HT-29 (cell line): ENCODE measurements around the gene RCBTB1. TPM values are rescaled to one million over a fixed set of nuclear protein-coding genes. Genes with fewer than 3 reads are reported as not detected.
"Not testable (repeated sequence)": the region's sequence is repeated elsewhere in the genome, so short reads cannot be mapped to it uniquely, and the experiment has no call there.

ENCODE experiments used
- DNase-seq: peaks from one replicate; pipeline ENCODE4 v3.0.0-alpha.2; 2015; ENCODE audit warnings: low spot score
- total RNA-seq: library from RNA; depleted of rRNA; stranded (reverse); fragments of >200 nt; shearing (Covaris generic); gene quantifications from 2 replicates; pipeline ENCODE4 v1.2.3, GENCODE V29; 2014

Gene RCBTB1
- total RNA-seq, 1 experiment from 2014 or later = 10.4 TPM

DNA sequence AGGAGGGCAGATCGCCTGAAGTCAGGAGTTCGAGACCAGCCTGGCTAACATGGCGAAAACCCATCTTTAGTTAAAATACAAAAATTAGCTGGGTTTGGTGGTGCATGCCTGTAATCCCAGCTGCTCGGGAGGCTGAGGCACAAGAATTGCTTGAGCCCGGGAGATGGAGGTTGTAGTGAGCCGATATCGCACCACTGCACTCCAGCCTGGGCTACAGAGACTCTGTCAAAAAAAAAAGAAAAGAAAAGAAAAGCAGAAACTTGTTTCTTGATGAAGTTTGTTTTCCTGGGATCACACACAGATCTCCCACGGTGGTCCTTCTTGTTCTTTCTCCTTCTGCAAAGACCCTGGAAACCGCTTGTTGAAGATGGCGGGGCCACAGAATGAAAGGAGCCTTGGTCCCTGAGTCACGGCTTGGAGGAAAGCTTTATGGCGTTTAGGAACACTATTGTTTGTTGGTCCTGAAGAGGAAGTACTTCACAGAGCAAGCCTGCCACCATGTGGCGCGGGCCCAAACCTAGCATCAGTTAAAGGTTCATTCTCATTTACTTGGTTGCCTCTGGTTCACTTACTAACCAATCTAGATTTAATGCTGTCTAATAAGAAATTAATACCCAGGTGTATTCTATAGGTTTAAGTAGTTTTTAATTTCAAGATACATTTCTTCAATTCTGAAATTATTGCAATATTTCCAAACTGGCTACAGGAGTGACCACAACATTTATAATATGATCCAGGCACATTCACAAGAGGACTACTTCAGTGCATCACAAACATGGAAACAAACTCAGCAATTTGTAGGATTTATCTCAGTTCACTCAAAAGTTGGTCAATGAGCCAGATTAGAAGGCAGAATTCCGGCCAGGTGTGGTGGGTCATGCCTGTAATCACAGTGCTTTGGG, 21.6 kb upstream of the RCBTB1 start:
- peak; percentile 92 for DNase-seq

DNA sequence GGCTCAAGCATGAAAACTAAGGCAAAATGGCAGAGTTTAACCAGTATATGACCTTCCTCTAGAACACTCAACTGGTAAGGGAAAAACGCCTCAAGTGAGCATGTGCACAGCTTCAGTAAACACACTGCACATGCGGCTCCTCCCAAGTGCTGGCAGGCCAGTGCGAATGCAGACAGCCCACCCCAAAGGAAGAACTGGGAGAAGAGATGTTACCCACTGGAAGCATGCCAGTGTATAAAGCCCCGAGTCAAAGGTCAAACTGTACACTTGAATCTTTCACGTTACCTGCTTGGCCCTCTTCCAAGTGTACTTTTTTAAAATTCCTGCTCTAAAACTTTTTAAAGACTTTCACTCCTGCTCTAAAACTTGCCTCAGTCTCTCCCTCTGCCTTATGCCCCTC, 19.2 kb upstream of the RCBTB1 start:
- DNase-seq = peak; percentile 34

DNA sequence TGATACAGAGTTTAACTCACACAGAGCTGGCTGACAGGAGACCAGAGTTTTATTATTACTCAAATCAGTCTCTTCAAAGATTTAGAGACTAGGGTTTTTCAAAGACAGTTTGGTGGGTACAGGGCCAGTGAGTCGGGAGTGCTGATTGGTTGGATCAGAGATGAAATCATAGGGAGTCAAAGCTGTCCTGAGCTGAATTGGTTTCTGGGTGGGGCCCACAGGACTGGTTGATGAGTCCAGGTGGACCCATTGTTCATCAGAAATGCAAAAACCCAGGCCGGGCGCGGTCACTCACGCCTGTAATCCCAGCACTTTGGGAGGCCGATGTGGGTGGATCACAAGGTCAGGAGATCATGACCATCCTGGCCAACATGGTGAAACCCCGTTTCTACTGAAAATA, 17.3 kb upstream of the RCBTB1 start:
- DNase-seq = not testable (repeated sequence)

DNA sequence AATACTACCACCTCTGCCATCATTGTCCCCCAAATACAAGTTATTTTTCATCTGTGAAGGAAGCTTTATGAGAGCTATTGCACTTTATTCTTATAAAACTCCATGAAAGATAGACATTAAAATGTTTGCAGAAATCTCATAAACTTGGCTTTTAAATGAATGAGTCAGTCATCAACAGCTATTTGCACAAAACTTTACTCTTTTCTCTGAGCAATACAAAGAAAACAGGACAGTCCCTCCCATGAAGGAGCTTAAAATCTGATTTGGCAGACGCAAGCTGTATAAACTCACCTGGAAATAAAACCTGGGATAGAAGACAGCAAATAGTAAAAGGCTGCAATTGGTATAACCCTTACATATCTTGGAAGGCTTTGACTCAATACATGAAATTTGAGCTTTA, 16.6 kb upstream of the RCBTB1 start:
- no peak for DNase-seq

DNA sequence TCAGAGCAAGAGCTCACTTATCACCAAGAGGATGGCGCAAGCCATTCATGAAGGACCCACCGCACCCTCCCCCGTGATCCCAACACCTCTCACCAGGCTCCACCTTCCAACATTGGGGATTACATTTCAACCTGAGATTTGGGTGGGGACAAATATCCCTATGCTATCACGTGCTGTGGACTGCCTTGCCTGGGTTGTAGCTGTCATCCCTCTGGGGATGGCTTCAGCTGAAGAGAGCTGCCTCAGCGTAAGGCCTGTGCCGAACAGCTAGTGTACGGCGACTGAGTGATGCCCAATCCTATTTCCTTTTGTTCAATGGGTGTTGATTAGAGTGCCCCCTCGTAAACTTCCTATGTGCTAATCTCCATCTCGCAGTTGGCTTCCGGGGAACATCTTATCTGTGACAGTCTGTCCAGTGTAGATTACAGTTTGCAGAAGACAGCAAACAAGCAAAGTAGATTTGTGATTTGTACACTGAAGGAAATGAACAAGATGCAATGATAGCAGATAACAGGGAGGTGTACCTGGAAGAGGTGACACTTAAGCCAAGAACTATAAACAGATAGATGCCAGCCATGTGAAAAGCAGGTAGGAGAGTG, 11.8 kb upstream of the RCBTB1 start:
- DNase-seq = no peak

DNA sequence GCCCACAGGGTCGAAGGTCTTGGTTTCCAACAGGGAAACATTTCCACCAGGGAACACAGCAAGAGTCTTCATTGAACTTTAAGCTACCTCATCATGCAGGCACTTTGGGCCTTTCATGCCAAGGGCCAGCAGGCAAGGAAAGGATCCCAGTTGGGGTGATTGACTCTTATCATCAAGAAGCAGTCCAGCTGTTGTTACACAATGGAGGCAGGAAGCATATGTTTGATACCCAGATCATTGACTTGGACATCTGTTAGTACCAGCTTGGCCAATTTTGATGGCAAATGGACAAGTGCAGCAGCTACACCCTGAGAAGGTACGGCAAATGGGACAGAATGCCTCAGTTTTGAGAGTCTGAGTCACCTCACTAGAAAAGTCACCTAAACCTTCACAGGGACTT, 10.9 kb upstream of the RCBTB1 start:
- no peak for DNase-seq

DNA sequence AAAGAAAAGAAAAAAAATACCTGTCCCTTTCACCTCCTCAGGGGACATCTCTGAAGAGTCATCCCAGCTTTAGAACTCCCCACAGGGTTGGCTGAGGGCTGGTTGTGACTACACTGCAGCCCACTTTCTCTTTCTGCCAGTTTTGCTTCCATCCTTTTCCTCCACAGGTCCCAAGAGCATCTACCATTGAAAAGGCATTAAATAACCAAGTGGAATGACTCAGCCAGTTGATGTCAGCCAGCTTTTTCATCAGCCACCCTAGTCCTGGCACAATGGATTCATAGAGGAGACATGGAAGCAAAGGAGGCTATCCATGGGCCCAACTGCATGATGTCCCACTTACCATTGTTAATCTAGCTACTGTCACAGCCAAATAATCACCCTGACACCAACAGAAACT, 9.2 kb upstream of the RCBTB1 start:
- no peak for DNase-seq

DNA sequence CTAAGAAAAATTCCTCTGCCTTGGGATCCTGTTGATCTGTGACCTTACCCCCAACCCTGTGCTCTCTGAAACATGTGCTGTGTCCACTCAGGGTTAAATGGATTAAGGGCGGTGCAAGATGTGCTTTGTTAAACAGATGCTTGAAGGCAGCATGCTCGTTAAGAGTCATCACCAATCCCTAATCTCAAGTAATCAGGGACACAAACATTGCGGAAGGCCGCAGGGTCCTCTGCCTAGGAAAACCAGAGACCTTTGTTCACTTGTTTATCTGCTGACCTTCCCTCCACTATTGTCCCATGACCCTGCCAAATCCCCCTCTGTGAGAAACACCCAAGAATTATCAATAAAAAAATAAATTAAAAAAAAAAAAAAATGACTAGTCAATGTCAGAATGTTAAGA, 8.5 kb upstream of the RCBTB1 start:
- DNase-seq = not testable (repeated sequence)

DNA sequence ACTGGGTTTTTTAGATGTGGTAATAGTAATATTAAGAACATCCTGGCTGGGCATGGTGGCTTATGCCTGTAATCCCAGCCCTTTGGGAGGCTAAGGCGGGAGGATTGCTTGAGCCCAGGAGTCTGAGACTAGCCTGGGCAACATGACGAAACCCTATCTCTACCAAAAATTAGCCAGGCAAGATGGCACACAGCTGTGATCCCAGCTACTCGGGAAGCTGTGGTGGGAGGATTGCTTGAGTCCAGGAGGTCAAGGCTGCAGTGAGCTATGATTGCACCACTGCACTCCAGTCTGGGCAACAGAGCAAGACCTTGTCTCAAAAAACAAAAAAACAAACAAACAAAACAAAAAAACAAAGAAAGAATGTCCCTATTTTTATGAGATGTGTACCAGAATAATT, 5.4 kb upstream of the RCBTB1 start:
- not testable (repeated sequence) for DNase-seq

DNA sequence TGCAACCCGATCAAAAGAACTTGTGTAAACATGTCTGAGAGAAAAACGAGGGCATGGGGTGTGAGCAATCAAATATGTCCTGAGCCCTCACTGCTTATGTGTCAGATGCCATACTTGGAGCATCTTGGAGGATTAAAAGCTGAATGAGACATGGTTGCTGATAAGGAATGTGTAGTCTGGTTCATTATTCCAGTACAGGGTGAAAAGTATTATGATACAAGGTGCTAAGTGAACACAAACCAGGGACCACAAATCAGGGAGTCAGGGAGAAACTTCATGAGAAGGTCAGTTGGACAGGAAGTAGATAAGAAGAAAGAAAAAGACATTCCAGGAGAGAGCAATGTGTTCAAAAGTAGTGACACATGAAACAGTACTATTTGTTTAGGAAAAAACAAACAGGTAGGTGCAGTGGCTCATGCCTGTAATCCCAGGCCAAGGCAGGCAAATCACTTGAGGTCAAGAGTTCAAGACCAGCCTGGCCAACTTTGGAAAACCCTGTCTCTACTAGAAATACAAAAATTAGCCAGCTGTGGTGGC, 2.0 kb upstream of the RCBTB1 start:
- peak; percentile 38 for DNase-seq

DNA sequence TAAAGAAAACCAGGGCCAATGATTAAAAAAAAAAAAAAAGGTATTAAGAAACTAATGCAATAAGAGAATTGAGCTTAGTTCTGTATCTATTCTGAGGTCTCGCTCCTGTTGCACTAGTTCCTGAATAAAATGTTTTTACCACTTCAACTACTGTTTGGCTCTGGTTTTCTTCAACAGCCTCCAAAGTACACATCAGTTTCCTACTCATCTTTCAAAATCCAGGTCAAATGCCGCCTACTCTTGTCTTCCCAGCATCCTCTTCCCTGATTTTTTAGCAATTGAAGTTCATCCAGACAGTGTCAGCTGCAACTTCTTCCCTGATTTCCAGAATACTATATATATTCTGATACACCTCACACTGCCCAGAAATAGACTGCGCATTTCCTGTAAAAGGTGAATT, 1.4 kb upstream of the RCBTB1 start:
- DNase-seq = peak; percentile 22

DNA sequence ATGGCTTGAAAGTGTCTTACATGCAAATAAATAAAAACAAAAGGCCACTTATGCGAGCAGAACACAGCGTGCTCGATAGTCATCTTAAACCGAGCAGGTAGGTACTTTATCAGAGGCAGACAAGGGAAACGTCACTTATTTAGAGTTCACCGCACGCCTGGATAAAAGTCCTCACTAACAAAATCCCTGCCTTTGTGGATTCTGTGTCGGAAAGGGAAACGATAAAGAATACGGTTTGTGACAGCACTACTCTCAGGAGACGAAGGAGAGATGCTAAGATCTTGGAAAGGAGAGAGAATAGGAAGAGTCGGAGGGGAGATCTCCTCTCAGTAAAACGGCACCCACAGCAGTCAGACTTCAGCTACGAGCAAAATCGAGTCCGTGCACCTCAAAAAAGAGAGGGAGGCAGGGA, 581 bp downstream of the RCBTB1 start:
- peak; percentile 47 for DNase-seq

DNA sequence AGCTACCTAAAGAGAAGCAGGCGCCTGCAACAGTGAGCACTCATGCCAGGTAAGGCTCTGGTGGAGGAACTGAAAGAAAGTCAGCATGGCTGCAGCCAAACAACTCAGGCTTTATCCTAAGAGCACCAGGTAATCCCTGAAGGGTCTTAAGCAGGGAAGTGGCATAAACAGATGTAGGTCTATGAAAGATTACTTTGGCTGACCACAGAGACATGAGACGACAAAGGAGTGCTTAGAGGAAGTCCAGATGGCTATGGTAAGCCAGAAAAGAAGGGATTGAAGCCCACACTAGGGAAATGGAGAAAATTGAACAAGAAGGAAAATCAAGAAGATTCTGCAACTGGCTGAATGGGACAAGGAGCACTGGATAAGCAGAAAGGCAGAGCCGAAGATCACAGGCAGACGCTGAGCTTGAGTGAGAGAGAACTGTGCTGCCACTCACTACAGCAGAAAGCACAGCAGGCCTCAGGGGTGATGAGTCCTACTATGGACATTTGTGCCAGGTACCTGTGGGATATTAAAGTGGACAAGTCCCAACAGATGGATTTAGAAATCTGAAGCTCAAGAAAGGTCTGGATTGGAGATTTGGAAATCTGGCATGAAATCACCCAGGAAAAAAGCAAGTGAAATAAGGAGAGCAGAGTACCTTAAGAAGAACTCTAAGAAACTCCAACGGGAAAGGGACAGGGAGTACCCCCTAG, 4.2 kb downstream of the RCBTB1 start:
- no peak for DNase-seq

DNA sequence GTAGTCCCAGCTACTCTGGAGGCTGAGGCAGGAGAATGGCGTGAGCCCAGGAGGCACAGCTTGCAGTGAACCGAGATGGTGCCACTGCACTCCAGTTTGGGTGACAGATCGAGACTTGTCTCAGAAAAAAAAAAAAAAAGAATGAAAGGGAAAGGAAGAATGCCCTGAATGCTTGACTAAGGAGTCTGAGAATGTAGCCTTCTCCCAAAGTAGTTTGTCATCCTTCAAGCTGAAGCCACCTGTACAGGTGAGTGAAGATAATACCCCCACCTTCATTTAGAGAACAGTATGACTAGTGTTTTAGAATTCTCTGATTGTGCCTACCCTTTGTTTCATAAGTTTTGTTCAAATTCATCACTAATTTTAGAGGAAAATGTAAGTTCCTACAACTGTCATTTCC, 5.9 kb downstream of the RCBTB1 start:
- no peak for DNase-seq

DNA sequence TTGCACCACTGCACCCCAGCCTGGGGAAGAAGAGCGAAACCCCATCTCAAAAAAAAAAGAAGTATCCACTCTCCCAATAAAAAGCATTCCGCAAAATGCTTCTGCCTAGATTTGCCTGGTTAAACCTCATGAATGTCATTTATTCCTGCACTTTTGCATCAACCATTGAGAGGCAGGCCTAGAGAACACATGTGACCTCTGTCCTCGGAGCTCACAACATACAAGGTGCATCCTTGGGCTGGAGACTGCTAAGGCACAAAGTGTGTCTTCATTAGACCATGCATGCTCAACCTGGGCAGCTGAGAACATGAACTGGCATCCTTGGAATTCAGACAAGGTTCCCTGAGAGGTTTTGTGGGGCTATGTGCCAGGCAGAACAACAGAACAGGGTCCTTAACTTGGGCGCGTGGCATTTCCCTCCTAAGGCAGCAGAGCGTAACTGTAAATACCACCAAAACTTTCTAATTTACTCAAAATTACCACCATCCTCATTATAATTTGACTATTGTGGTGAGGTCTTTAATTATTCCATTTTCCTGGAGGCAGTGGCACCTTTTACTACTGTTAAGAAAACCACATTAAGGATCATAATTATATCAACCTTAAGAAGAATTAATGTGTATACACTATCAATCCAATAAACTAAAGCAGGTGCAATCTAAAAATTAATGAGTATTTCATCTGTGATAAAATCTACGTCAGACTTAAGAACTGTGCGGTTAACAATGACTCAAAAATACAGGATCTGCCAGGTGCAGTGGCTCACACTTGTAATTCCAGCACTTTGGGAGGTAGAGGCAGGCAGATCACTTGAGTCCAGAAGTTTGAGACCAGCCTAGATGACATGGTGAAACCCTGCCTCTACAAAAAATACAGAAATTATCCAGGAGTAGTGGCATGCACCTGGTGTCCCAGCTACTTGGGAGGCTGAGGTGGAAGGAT, 13.8 kb downstream of the RCBTB1 start:
- DNase-seq = no peak

DNA sequence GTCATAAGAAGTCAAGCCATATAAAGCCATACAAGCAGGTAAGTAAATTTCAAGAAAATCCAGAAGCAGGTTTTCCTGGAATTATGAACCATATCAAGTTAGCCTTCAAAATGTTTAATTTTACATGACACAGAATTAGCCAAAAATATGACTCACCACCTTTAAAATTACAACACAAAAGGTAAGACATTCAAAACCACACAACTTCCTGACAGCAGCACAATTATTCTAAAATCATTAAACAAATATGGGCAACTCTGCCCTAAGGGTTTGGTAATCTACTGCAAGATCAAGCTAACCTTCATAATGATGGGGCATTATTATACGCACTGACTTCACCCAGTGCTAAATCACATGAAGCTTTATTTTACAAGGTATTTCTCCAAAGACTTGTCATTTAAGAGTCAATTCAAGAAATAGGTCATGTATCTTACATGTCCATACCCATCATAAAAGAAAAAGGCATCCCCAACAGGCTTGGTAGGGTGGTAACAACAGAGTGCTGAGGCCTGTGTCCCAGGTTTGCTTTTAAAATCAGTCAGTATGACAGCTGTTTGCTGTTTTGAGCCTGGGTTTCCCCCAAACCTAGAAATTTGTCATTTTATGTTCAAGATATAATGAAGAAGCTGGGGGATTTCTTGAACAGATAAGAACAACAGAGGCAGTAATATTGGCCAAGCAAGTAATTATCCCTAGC, 15.2 kb downstream of the RCBTB1 start:
- peak; percentile 37 for DNase-seq

DNA sequence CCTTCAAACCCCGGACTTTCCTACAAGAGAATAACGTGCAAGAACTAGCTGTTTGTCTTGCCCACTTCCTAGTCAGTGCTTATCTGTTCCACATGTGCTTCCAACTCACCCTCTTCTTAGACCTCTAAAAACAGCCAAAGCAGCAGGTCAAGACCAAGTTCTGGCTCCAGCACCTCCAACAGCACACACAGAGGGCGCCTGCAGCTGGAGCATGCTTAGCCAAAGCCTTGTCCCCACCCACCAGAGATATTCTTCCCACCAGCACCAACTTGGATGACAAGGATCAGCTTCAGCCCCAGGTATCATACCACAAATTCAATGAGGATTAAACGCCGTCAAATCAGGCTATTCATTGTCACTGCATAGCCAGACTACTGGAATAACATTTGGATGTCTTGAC, 17.9 kb downstream of the RCBTB1 start:
- DNase-seq = no peak

DNA sequence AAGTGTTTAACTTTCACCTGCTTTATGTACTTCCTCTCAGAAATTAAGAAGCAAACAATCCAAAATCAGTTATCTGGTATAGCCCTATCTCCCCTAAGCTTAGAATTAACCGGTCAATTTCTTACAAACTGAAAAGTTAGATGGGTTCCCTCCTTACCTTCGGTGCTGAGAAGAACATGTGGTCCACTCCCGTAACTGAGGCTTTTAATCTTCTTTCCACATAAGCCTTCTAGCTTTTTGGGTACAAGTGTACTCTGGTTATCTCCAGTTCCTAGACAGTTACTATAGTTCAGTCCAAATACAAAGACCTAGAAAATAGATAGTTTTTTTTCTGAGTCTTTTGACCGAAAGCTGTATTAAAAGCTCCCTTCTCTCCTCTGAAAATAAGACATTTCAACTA, 18.9 kb downstream of the RCBTB1 start:
- DNase-seq = no peak

DNA sequence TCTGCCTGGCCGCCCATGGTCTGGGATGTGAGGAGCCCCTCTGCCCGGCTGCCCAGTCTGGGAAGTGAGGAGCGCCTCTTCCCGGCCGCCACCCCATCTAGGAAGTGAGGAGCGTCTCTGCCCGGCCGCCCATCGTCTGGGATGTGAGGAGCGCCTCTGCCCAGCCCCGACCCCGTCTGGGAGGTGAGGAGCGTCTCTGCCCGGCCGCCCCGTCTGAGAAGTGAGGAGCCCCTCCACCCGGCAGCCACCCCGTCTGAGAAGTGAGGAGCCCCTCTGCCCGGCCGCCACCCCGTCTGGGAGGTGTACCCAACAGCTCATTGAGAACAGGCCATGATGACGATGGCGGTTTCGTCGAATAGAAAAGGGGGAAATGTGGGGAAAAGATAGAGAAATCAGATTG, 19.9 kb downstream of the RCBTB1 start:
- not testable (repeated sequence) for DNase-seq

DNA sequence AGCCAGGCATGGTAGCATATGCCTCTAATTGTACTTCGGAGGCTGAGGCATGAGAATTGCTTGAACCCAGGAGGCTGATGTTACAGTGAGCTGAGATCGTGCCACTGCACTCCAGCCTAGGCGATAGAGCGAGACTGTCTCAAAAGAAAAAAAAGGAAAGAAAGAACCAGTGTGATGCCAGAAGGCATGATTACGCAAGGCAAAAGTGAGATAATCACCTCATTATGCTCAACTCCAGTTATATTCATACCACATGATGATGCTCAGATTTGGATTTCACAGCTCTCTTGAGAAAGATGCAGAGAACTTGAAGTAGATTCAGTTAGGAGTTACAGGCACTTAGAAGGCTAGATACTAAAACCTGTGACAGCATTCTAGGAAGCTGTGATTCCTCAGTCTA, 21.8 kb downstream of the RCBTB1 start:
- DNase-seq = no peak

DNA sequence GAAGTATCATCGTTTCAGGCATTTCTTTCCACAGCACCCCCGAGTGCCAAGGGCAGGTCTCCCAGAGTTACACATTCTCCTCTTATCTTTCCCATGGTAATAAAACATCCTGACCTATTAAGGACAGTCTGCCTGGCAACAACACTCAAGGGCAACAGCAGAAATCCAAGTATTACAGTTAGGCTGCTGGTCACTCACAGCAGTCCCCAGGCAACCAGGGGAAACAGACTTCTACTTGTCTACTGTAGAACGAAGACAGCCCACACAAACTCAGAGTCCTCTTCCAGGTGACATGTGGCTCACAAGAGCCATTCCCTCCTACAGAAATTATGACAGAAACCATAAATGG, 24.3 kb downstream of the RCBTB1 start:
- DNase-seq = no peak
